ENCODE measurements around the gene HES2.

- TF ChIP-seq, protein P1, sequence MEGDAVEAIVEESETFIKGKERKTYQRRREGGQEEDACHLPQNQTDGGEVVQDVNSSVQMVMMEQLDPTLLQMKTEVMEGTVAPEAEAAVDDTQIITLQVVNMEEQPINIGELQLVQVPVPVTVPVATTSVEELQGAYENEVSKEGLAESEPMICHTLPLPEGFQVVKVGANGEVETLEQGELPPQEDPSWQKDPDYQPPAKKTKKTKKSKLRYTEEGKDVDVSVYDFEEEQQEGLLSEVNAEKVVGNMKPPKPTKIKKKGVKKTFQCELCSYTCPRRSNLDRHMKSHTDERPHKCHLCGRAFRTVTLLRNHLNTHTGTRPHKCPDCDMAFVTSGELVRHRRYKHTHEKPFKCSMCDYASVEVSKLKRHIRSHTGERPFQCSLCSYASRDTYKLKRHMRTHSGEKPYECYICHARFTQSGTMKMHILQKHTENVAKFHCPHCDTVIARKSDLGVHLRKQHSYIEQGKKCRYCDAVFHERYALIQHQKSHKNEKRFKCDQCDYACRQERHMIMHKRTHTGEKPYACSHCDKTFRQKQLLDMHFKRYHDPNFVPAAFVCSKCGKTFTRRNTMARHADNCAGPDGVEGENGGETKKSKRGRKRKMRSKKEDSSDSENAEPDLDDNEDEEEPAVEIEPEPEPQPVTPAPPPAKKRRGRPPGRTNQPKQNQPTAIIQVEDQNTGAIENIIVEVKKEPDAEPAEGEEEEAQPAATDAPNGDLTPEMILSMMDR (IDR thresholded peaks at IDR 0.05) = peak in 1 of 3 donors; percentile 35
- no peak for TF ChIP-seq POLR2A (IDR thresholded peaks at IDR 0.05)
- TF ChIP-seq POLR2AphosphoS5 (IDR thresholded peaks at IDR 0.05) = no peak
These were observed 25.5 kb upstream of the HES2 start for GRCh38 chr1:6445062-6445763.

All from breast epithelium (tissue), 3 donors.